GM12872 (cell line): ENCODE data around the gene SLC24A4.

Source experiments
- CTCF ChIP-seq: IDR thresholded peaks from 3 replicates; pipeline ENCODE4 v1.5.1; 2011; ENCODE audit warnings: low read depth, mild to moderate bottlenecking, low read length, moderate library complexity; ENCODE audit not compliant: insufficient read depth

SLC24A4 gene

GRCh38 chr14:92464716-92465115 lies 141.8 kb downstream of the SLC24A4 start:
- TF ChIP-seq CTCF: no peak

- TF ChIP-seq CTCF: no peak
Observed at GRCh38 chr14:92465353-92466055, 142.5 kb downstream of the SLC24A4 start.

- no peak for TF ChIP-seq CTCF
Observed at GRCh38 chr14:92466059-92466458, 143.1 kb downstream of the SLC24A4 start.

GRCh38 chr14:92469515-92469914 lies 146.6 kb downstream of the SLC24A4 start:
- TF ChIP-seq CTCF: no peak

DNA sequence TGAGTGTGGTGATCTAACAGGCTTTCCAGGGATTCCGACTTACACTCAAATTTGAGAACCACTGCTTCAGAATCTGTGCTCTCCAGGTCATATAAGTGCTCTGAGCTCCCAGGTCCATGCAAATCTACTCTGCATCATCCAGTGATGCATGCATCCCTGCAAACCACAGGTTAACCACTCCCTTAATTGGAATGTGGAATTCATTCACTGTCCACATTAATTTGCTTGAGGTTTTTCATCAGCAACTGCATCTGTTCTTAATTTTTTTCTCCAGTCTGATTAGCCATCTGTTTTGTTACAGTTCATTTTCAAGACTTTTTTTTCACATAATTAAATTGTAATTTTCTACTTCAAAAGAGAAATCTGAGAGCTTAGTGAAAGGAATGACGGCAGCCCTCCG lies 147.2 kb downstream of the SLC24A4 start:
- TF ChIP-seq CTCF: no peak

DNA sequence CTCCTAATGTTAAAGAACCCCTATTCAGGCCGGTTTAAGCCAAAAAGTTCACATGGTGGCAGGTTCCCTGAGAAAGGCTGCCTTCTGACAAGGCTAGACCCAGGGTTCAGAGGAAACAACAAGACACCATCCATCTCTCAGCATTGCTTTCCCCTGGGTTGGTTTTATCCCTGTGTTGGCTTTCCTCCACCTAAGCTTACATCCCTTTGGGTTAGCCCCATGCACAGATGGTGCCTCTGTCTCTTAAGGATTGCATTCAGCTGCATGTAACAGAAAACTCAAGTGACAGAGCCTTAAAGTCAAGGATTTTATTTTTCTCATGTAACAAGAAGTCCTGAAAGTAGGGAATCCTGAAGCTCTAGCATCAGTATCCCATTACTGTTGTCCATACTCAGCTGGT lies 147.8 kb downstream of the SLC24A4 start:
- no peak for TF ChIP-seq CTCF

- no peak for TF ChIP-seq CTCF
Observed at GRCh38 chr14:92471919-92472318, 149.0 kb downstream of the SLC24A4 start.
